ENCODE results near the gene LEP. TPM values are rescaled to one million over a fixed set of nuclear protein-coding genes. Genes with fewer than 3 reads are reported as not detected.

The LEP gene
- total and polyA plus RNA-seq, 9 of the 15 experiments (the other 6 are each of a cell fraction or from before 2014, with no cell fraction given) = not detected

DNA sequence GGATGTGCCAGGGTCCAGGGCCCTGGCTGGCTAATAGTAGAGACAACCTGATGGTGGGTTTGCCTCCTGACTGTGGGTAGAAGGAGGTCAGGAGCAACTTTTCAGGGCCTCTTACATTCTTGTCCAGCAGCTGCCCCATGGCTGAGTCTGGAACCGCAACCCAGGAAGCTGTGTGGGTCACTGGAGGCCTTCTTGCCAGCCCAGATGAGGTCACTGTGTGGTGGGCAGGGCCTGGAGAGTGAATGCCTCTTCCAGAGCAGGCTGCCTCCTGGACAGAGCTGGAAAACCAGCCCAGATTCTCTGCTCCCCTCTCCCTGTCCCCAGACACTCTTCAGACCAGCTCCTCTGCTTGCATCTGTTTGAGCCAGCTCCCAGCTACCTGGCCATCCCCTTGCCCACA is 43.5 kb upstream of the LEP start:
- H3K27me3 ChIP-seq (ENCODE audit: control insufficient read depth in 2 of 2, insufficient read depth in 2 of 2, low read length in 2 of 2) = peaks cover 5 to 29% of the 10 kb centered on the region in 2 experiments; a peak in 4 of 5 replicates
- no peak overlapping the region for H2AFZ ChIP-seq (ENCODE audit: low read depth, low read length)
- in situ Hi-C loops (cut with MboI) = no loop called here
- H3K27ac ChIP-seq (ENCODE audit: extremely low read depth, low read depth, low read length) = no peak overlapping the region
- H3K4me2 ChIP-seq (ENCODE audit: insufficient read depth, low read length) = no peak overlapping the region
- no peaks in the 10 kb centered on the region for H3K79me2 ChIP-seq (ENCODE audit: control insufficient read depth, insufficient read depth, low read length)
- 0% methylated on average over 1 of the region's 1 CpG for WGBS (ENCODE audit: insufficient coverage, low coverage, missing lambda C conversion rate)
- H3K9me3 ChIP-seq (replicated peaks; ENCODE audit: control insufficient read depth, insufficient read depth, low read depth, low read length) = peaks cover 10% of the 10 kb centered on the region
- no peaks in the 10 kb centered on the region for H4K20me1 ChIP-seq (replicated peaks; ENCODE audit: control insufficient read depth, insufficient read depth, low read length)
- DNase-seq (ENCODE audit: extremely low read depth in 1 of 4, low spot score in 3 of 4) (no peak), ATAC-seq (no peak), FAIRE-seq (no peak)
- CTCF ChIA-PET (ENCODE audit: low intra/inter-chr PET ratio) = no interaction called here
- no peak overlapping the region for H3K4me3 ChIP-seq
- POLR2A ChIA-PET = interaction anchor here (0.5 kb wide), 1 partner anchor 39 kb away, joined by 3 read pairs; no protein-coding TSS in a partner anchor
- H3K9me1 ChIP-seq (ENCODE audit: control insufficient read depth, insufficient read depth, low read length) = no peaks in the 10 kb centered on the region
- peaks cover 0 to 15% of the 10 kb centered on the region in 2 experiments; a peak in 3 of 5 replicates for H3K4me1 ChIP-seq (replicated peaks in 1 of 2; ENCODE audit: control insufficient read depth in 2 of 2, insufficient read depth in 2 of 2, low read length in 2 of 2)
- BruUV-seq (replicated peaks) = no TSS peak
- intact Hi-C loops (cut with micrococcal nuclease) = no loop called here
- no peaks in the 10 kb centered on the region for H3K36me3 ChIP-seq (ENCODE audit: control insufficient read depth, insufficient read depth, low read length)
- no peak overlapping the region for H3K9ac ChIP-seq (ENCODE audit: insufficient read depth in 1 of 2, low read depth in 2 of 2, low read length in 2 of 2)
- TF ChIP-seq ASH1L (IDR thresholded peaks at IDR 0.05; ENCODE audit: borderline replicate concordance, low read depth, partially characterized antibody) = no peak
- TF ChIP-seq, protein P1, sequence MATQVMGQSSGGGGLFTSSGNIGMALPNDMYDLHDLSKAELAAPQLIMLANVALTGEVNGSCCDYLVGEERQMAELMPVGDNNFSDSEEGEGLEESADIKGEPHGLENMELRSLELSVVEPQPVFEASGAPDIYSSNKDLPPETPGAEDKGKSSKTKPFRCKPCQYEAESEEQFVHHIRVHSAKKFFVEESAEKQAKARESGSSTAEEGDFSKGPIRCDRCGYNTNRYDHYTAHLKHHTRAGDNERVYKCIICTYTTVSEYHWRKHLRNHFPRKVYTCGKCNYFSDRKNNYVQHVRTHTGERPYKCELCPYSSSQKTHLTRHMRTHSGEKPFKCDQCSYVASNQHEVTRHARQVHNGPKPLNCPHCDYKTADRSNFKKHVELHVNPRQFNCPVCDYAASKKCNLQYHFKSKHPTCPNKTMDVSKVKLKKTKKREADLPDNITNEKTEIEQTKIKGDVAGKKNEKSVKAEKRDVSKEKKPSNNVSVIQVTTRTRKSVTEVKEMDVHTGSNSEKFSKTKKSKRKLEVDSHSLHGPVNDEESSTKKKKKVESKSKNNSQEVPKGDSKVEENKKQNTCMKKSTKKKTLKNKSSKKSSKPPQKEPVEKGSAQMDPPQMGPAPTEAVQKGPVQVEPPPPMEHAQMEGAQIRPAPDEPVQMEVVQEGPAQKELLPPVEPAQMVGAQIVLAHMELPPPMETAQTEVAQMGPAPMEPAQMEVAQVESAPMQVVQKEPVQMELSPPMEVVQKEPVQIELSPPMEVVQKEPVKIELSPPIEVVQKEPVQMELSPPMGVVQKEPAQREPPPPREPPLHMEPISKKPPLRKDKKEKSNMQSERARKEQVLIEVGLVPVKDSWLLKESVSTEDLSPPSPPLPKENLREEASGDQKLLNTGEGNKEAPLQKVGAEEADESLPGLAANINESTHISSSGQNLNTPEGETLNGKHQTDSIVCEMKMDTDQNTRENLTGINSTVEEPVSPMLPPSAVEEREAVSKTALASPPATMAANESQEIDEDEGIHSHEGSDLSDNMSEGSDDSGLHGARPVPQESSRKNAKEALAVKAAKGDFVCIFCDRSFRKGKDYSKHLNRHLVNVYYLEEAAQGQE (IDR thresholded peaks at IDR 0.05; ENCODE audit: borderline replicate concordance) = no peak
- TF ChIP-seq, protein P1 (CRISPR knock-in tag; IDR thresholded peaks at IDR 0.05; ENCODE audit: low read depth) = no peak
- TF ChIP-seq STAG1 (CRISPR knock-in tag; IDR thresholded peaks at IDR 0.05; ENCODE audit: borderline replicate concordance) = no peak
- TF ChIP-seq BHLHE40 (IDR thresholded peaks at IDR 0.05; ENCODE audit: low read length) = no peak
- TF ChIP-seq, protein P2, sequence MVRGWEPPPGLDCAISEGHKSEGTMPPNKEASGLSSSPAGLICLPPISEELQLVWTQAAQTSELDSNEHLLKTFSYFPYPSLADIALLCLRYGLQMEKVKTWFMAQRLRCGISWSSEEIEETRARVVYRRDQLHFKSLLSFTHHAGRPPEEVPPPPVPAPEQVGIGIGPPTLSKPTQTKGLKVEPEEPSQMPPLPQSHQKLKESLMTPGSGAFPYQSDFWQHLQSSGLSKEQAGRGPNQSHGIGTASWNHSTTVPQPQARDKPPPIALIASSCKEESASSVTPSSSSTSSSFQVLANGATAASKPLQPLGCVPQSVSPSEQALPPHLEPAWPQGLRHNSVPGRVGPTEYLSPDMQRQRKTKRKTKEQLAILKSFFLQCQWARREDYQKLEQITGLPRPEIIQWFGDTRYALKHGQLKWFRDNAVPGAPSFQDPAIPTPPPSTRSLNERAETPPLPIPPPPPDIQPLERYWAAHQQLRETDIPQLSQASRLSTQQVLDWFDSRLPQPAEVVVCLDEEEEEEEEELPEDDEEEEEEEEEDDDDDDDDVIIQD (CRISPR knock-in tag; IDR thresholded peaks at IDR 0.05) = no peak
- TF ChIP-seq SREBF1 (IDR thresholded peaks at IDR 0.05; ENCODE audit: borderline replicate concordance, low read depth, low read length) = no peak
- TF ChIP-seq, protein P3, sequence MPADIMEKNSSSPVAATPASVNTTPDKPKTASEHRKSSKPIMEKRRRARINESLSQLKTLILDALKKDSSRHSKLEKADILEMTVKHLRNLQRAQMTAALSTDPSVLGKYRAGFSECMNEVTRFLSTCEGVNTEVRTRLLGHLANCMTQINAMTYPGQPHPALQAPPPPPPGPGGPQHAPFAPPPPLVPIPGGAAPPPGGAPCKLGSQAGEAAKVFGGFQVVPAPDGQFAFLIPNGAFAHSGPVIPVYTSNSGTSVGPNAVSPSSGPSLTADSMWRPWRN (IDR thresholded peaks at IDR 0.05; ENCODE audit: low read depth) = no peak
